IMR-90 (cell line): ENCODE data around the gene FAM163B.

Experiments
- BHLHE40 ChIP-seq: fragments of 150-350 bp; IDR thresholded peaks from 2 replicates; pipeline ENCODE4 v1.6.1; 2016; ENCODE audit warnings: mild to moderate bottlenecking, low read depth, low read length
- MAZ ChIP-seq: IDR thresholded peaks from 2 replicates; pipeline ENCODE4 v1.6.1; 2012; ENCODE audit warnings: low read depth, mild to moderate bottlenecking, low read length, improper control_type of control experiment, moderate library complexity, borderline replicate concordance
- POLR2A ChIP-seq: IDR thresholded peaks from 2 replicates; pipeline ENCODE4 v1.6.1; 2012; ENCODE audit warnings: mild to moderate bottlenecking, low read depth, low read length
- RAD21 ChIP-seq: IDR thresholded peaks from 2 replicates; pipeline ENCODE4 v1.6.1; 2012; ENCODE audit warnings: low read length, improper control_type of control experiment
- RFX5 ChIP-seq: IDR thresholded peaks from 2 replicates; pipeline ENCODE4 v1.8.0; 2012; ENCODE audit warnings: low read depth, mild to moderate bottlenecking, low read length, moderate library complexity
- TF ChIP-seq, protein P1 (sequence below): conservative IDR thresholded peaks from 2 replicates; pipeline ENCODE4 v1.5.1; 2012; ENCODE audit warnings: mild to moderate bottlenecking, low read depth, low read length, improper control_type of control experiment
- TF ChIP-seq, protein P2 (sequence below): fragments of 150-350 bp; IDR thresholded peaks from 2 replicates; pipeline ENCODE4 v1.6.1; 2017; ENCODE audit warnings: mild to moderate bottlenecking, antibody characterized with exemption, low read length, low read depth

DNA sequence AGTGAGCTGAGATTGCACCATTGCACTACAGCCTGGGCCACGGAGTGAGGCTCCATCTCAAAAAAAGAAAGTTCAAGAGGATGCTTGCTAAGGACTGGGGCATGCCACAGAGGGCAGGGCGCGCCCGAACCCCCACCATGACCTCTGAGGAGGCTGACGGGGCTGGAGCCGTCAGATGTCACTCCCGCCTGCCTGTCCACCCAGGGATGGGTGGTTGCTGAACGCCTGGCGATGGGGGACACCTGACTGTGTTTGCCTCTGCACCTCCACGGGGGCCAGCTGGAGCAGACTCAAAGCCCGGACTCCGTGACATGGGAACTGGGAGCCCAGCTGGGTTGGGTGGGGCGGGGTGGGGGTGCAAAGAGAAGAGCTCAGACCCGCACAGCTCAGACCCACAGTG, 42.8 kb downstream of the FAM163B start:
- TF ChIP-seq RAD21, result no peak
- TF ChIP-seq, protein P1, sequence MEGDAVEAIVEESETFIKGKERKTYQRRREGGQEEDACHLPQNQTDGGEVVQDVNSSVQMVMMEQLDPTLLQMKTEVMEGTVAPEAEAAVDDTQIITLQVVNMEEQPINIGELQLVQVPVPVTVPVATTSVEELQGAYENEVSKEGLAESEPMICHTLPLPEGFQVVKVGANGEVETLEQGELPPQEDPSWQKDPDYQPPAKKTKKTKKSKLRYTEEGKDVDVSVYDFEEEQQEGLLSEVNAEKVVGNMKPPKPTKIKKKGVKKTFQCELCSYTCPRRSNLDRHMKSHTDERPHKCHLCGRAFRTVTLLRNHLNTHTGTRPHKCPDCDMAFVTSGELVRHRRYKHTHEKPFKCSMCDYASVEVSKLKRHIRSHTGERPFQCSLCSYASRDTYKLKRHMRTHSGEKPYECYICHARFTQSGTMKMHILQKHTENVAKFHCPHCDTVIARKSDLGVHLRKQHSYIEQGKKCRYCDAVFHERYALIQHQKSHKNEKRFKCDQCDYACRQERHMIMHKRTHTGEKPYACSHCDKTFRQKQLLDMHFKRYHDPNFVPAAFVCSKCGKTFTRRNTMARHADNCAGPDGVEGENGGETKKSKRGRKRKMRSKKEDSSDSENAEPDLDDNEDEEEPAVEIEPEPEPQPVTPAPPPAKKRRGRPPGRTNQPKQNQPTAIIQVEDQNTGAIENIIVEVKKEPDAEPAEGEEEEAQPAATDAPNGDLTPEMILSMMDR, result no peak
- TF ChIP-seq MAZ, result no peak
- no peak for TF ChIP-seq RFX5
- TF ChIP-seq, protein P2, sequence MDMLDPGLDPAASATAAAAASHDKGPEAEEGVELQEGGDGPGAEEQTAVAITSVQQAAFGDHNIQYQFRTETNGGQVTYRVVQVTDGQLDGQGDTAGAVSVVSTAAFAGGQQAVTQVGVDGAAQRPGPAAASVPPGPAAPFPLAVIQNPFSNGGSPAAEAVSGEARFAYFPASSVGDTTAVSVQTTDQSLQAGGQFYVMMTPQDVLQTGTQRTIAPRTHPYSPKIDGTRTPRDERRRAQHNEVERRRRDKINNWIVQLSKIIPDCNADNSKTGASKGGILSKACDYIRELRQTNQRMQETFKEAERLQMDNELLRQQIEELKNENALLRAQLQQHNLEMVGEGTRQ, result no peak
- no peak for TF ChIP-seq POLR2A
- TF ChIP-seq BHLHE40, result no peak
